Glutamatergic neuron (in vitro differentiated cells): ENCODE measurements around the gene GCLC. TPM values are rescaled to one million over a fixed set of nuclear protein-coding genes. Genes with fewer than 3 reads are reported as not detected.

Source experiments
- DNase-seq: peaks from one replicate; pipeline ENCODE4 v3.0.0; 2022
- H3K27ac Mint-ChIP-seq: one replicate; pipeline ENCODE4 v1.8.0; 2020; ENCODE audit warnings: mild to moderate bottlenecking, mixed read lengths, inconsistent platforms; ENCODE audit not compliant: unreplicated experiment
- H3K27me3 Mint-ChIP-seq: one replicate; pipeline ENCODE4 v1.8.0; 2020; ENCODE audit warnings: mild to moderate bottlenecking, moderate library complexity, mixed read lengths, inconsistent platforms; ENCODE audit not compliant: unreplicated experiment
- H3K36me3 Mint-ChIP-seq: one replicate; pipeline ENCODE4 v1.8.0; 2020; ENCODE audit warnings: mild to moderate bottlenecking, mixed read lengths, inconsistent platforms; ENCODE audit not compliant: unreplicated experiment
- H3K4me1 Mint-ChIP-seq: one replicate; pipeline ENCODE4 v1.8.0; 2020; ENCODE audit warnings: mild to moderate bottlenecking, low read depth, mixed read lengths, inconsistent platforms; ENCODE audit not compliant: unreplicated experiment
- H3K4me3 Mint-ChIP-seq: one replicate; pipeline ENCODE4 v1.8.0; 2020; ENCODE audit warnings: mild to moderate bottlenecking, mixed read lengths, inconsistent platforms; ENCODE audit not compliant: unreplicated experiment
- H3K9me3 Mint-ChIP-seq: one replicate; pipeline ENCODE4 v1.8.0; 2020; ENCODE audit warnings: mild to moderate bottlenecking, moderate library complexity, mixed read lengths, inconsistent platforms; ENCODE audit not compliant: unreplicated experiment
- CTCF ChIP-seq: fragments of 200-600 bp; sonication (generic); IDR thresholded peaks from one replicate; pipeline ENCODE4 v1.5.0; 2021; ENCODE audit not compliant: partially characterized antibody, unreplicated experiment
- total RNA-seq: library from RNA; stranded (reverse); fragmentation: NEBNext Ultra II Directional; extraction: Animal tissue kit (Norgen Biotek cat#: 25700); gene quantifications from one replicate; pipeline ENCODE4 v1.2.1, GENCODE V29; 2021; ENCODE audit not compliant: unreplicated experiment

Gene GCLC
- total RNA-seq, 1 donor from 2014 or later, result 29.1 TPM

- DNase-seq, result no peak
- TF ChIP-seq CTCF, result no peak
- Mint-ChIP-seq H3K4me3 (no peak overlapping the region), H3K27ac (no peak overlapping the region), H3K4me1 (no peaks in the 10 kb centered on the region), H3K36me3 (no peaks in the 10 kb centered on the region), H3K27me3 (no peaks in the 10 kb centered on the region), H3K9me3 (no peaks in the 10 kb centered on the region)
Observed at GRCh38 chr6:53461696-53462095, 83.2 kb downstream of the GCLC start.

DNA sequence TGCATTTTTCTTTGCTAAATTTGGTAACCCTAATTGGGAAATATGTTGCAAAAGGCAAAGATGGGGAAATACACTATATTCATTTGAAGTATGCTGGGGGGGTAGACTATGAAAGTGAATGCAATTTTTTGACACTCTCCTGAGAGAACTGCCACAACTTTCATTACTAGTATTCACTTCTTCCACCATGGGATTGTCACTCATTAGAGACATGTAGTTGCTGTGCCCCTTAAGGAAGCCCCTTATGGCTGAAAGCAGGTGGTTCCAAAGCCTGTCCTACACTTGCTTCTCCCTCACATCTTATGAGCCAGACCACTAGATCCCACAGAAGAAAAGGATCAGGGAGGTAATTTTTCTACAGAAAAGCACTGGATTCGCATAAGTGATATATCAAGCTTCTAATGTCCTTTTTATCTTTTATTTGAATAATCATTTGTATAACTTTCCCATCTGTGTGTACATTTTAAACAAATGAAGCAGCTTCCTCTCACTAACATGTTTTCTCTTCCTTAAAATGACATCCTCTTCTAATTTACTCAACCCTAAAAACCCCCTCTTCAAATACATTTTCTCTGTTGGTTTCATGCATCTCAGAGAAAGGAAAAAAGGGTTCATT, 83.8 kb downstream of the GCLC start:
- Mint-ChIP-seq H3K4me1 (no peaks in the 10 kb centered on the region), H3K27me3 (no peaks in the 10 kb centered on the region), H3K4me3 (no peak overlapping the region), H3K27ac (no peak overlapping the region), H3K9me3 (no peaks in the 10 kb centered on the region), H3K36me3 (no peaks in the 10 kb centered on the region)
- TF ChIP-seq CTCF, result no peak
- DNase-seq, result no peak

- no peak for TF ChIP-seq CTCF
- DNase-seq, result no peak
- no peaks in the 10 kb centered on the region for H3K27me3 Mint-ChIP-seq
- no peaks in the 10 kb centered on the region for H3K36me3 Mint-ChIP-seq
- no peaks in the 10 kb centered on the region for H3K4me1 Mint-ChIP-seq
- H3K27ac Mint-ChIP-seq, result no peak overlapping the region
- H3K4me3 Mint-ChIP-seq, result no peak overlapping the region
- H3K9me3 Mint-ChIP-seq, result no peaks in the 10 kb centered on the region
Observed at GRCh38 chr6:53458105-53458866, 86.6 kb downstream of the GCLC start.

DNA sequence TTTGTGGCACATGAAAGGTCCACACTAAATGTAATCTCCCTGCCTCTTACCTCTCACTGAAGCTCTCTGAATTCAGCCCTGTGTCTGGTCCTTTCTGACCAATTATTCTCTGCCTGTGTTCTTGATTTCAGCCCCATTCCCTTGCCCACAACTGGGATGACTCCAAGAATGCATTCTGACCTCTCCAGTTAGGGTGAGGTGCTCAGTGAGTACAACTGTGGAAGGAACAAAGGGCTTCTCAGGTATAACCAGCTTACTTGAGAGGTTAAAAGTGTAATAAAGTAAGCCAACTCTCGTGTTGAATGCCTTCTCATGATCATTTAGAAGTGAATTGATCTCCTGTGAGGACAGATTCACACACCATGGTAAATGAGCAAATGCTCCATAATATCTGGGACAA, 88.1 kb downstream of the GCLC start:
- no peak for TF ChIP-seq CTCF
- no peaks in the 10 kb centered on the region for H3K4me1 Mint-ChIP-seq

DNA sequence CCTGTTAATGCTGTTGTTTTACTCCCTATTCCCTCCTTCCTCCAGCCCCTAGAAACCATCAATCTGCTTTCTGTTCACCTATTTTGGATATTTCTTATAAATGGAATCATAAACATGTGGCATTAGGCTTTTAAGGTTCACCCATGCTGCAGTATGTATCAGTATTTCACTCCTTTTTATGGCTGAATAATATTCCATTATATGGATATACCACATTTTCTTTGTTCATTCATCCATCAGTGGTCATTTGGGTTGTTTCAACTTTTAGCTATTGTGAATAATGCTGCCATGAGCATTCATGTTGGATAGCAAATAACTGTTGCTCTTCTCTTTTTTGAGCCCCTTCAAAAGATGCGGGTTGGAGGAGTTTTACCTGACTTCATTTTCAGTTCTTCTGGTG, 89.2 kb downstream of the GCLC start:
- Mint-ChIP-seq H3K9me3 (no peaks in the 10 kb centered on the region), H3K4me1 (no peaks in the 10 kb centered on the region), H3K27me3 (no peaks in the 10 kb centered on the region), H3K36me3 (no peaks in the 10 kb centered on the region), H3K27ac (no peak overlapping the region), H3K4me3 (no peak overlapping the region)
- TF ChIP-seq CTCF, result no peak
- no peak for DNase-seq

More for the DNA sequence above, 88.1 kb downstream of the GCLC start:
- Mint-ChIP-seq H3K36me3 (no peaks in the 10 kb centered on the region), H3K27ac (no peak overlapping the region), H3K9me3 (no peaks in the 10 kb centered on the region), H3K27me3 (no peaks in the 10 kb centered on the region), H3K4me3 (no peak overlapping the region)
- DNase-seq, result no peak
